Limb (tissue), 2 donors: Measurements from ENCODE around the gene CGB8.
"Not testable (repeated sequence)": the region's sequence is repeated elsewhere in the genome, so short reads cannot be mapped to it uniquely, and the experiment has no call there.

ENCODE experiments used
- DNase-seq, 2 donors: peaks; one replicate each; pipeline ENCODE4 v3.0.0-alpha.2; 2016; ENCODE audit errors: extremely low spot score in 2 of 2

Gene CGB8

GRCh38 chr19:49030323-49030722 is 18.6 kb downstream of the CGB8 start:
- DNase-seq, result not testable (repeated sequence)

- not testable (repeated sequence) for DNase-seq
Observed at GRCh38 chr19:49029749-49030148, 19.2 kb downstream of the CGB8 start.

- DNase-seq, result not testable (repeated sequence)
Observed at GRCh38 chr19:49028686-49029085, 20.2 kb downstream of the CGB8 start.

GRCh38 chr19:49025599-49025998 is 23.3 kb downstream of the CGB8 start:
- DNase-seq, result not testable (repeated sequence)

GRCh38 chr19:49025088-49025487 is 23.8 kb downstream of the CGB8 start:
- not testable (repeated sequence) for DNase-seq

- not testable (repeated sequence) for DNase-seq
Observed at GRCh38 chr19:49024233-49024632, 24.7 kb downstream of the CGB8 start, which contains the start of gene CGB3. TSS of gene CGB3 (minus strand) at chr19:49024333. CDS start at chr19:49023971, 362 bp downstream.

GRCh38 chr19:49022116-49022515 is 26.8 kb downstream of the CGB8 start:
- no peak for DNase-seq

GRCh38 chr19:49020931-49021895 is 27.7 kb downstream of the CGB8 start:
- DNase-seq, result no peak

- no peak for DNase-seq
Observed at GRCh38 chr19:49020342-49020741, 28.6 kb downstream of the CGB8 start.

GRCh38 chr19:49019242-49019932 is 29.5 kb downstream of the CGB8 start:
- DNase-seq, result peak in 1 of 2 donors; percentile 62

GRCh38 chr19:49018388-49019241 is 30.3 kb downstream of the CGB8 start:
- DNase-seq, result not testable (repeated sequence)

- peak; percentile 26 to 70 for DNase-seq
Observed at GRCh38 chr19:49017666-49018351, 31.1 kb downstream of the CGB8 start.

GRCh38 chr19:49017041-49017665 is 31.8 kb downstream of the CGB8 start, which contains the start of gene LHB:
TSS of gene LHB (minus strand) at chr19:49017091. CDS start at chr19:49017081, 10 bp downstream.
- DNase-seq, result no peak

GRCh38 chr19:49016067-49016839 is 32.7 kb downstream of the CGB8 start:
- DNase-seq, result no peak

- no peak for DNase-seq
Observed at GRCh38 chr19:49014870-49015255, 34.0 kb downstream of the CGB8 start.

GRCh38 chr19:49014123-49014869 is 34.6 kb downstream of the CGB8 start:
- no peak for DNase-seq

- no peak for DNase-seq
Observed at GRCh38 chr19:49011194-49011593, 37.7 kb downstream of the CGB8 start.

GRCh38 chr19:49010453-49010852 is 38.5 kb downstream of the CGB8 start:
- DNase-seq, result no peak

GRCh38 chr19:49009828-49010227 is 39.1 kb downstream of the CGB8 start:
- DNase-seq, result no peak
